ENCODE measurements around the gene USP48.
"Not testable (repeated sequence)": the region's sequence is repeated elsewhere in the genome, so short reads cannot be mapped to it uniquely, and the experiment has no call there.

Gene USP48

GRCh38 chr1:21794656-21795055 lies 11.7 kb upstream of the USP48 start:
- in situ Hi-C loops (cut with HindIII; ENCODE audit: low pct_ligation_motif_present, low sequenced_read_pairs), result no loop called here
- no peak for DNase-seq

GRCh38 chr1:21793104-21793503 lies 10.2 kb upstream of the USP48 start:
- DNase-seq, result no peak
- no peak for TF ChIP-seq CTCF (IDR thresholded peaks at IDR 0.05; ENCODE audit: low read depth, low read length, missing control alignments)
- Histone ChIP-seq H3K27me3 (replicated peaks) (no peaks in the 10 kb centered on the region), H3K36me3 (replicated peaks) (no peaks in the 10 kb centered on the region), H3K4me3 (ENCODE audit: low read depth, low read length) (no peak overlapping the region), H3K27ac (no peak overlapping the region)
- in situ Hi-C loops (cut with HindIII; ENCODE audit: low pct_ligation_motif_present, low sequenced_read_pairs), result no loop called here

More at GRCh38 chr1:21794656-21795055, 11.7 kb upstream of the USP48 start:
- H3K36me3 ChIP-seq (replicated peaks), result no peaks in the 10 kb centered on the region
- no peak overlapping the region for H3K27ac ChIP-seq
- no peak for TF ChIP-seq CTCF (IDR thresholded peaks at IDR 0.05; ENCODE audit: low read depth, low read length, missing control alignments)
- no peaks in the 10 kb centered on the region for H3K27me3 ChIP-seq (replicated peaks)
- no peak overlapping the region for H3K4me3 ChIP-seq (ENCODE audit: low read depth, low read length)

GRCh38 chr1:21786640-21787039 lies 3.7 kb upstream of the USP48 start:
- no peak overlapping the region for H3K27ac ChIP-seq
- TF ChIP-seq CTCF (IDR thresholded peaks at IDR 0.05; ENCODE audit: low read depth, low read length, missing control alignments), result no peak
- H3K27me3 ChIP-seq (replicated peaks), result no peaks in the 10 kb centered on the region
- H3K36me3 ChIP-seq (replicated peaks), result peaks cover 4% of the 10 kb centered on the region
- in situ Hi-C loops (cut with HindIII; ENCODE audit: low pct_ligation_motif_present, low sequenced_read_pairs), result no loop called here
- no peak overlapping the region for H3K4me3 ChIP-seq (ENCODE audit: low read depth, low read length)
- no peak for DNase-seq

- H3K27me3 ChIP-seq (replicated peaks); H3K27ac ChIP-seq; in situ Hi-C loops (cut with HindIII; ENCODE audit: low pct_ligation_motif_present, low sequenced_read_pairs); H3K36me3 ChIP-seq (replicated peaks); H3K4me3 ChIP-seq (ENCODE audit: low read depth, low read length); DNase-seq: not testable (repeated sequence)
These were observed 2.8 kb upstream of the USP48 start for GRCh38 chr1:21785764-21786163.

- peak; percentile 93 for DNase-seq
- Histone ChIP-seq H3K36me3 (replicated peaks) (peaks cover 4% of the 10 kb centered on the region), H3K4me3 (ENCODE audit: low read depth, low read length) (peak overlapping the region; percentile 94), H3K27me3 (replicated peaks) (no peaks in the 10 kb centered on the region), H3K27ac (peak overlapping the region; percentile 100)
- in situ Hi-C loops (cut with HindIII; ENCODE audit: low pct_ligation_motif_present, low sequenced_read_pairs), result no loop called here
- no peak for TF ChIP-seq CTCF (IDR thresholded peaks at IDR 0.05; ENCODE audit: low read depth, low read length, missing control alignments)
These were observed 992 bp upstream of the USP48 start for GRCh38 chr1:21783679-21784603.

- in situ Hi-C loops (cut with HindIII; ENCODE audit: low pct_ligation_motif_present, low sequenced_read_pairs), result no loop called here
- DNase-seq, result peak; percentile 39
- TF ChIP-seq CTCF (IDR thresholded peaks at IDR 0.05; ENCODE audit: low read depth, low read length, missing control alignments), result peak; percentile 57
- Histone ChIP-seq H3K4me3 (ENCODE audit: low read depth, low read length) (peak overlapping the region; percentile 94), H3K27ac (peak overlapping the region; percentile 100), H3K36me3 (replicated peaks) (peaks cover 4% of the 10 kb centered on the region), H3K27me3 (replicated peaks) (no peaks in the 10 kb centered on the region)
These were observed 541 bp downstream of the USP48 start for GRCh38 chr1:21782349-21782867.
